Neural cell (in vitro differentiated cells): ENCODE measurements around the gene CD151. TPM values are rescaled to one million over a fixed set of nuclear protein-coding genes. Genes with fewer than 3 reads are reported as not detected.
A peak's percentile ranks its signal among the peaks of the same experiment; 100 is the strongest.

Source experiments
- H2AFZ ChIP-seq: fragments of 200-600, 300-800 bp; sonication (generic), shearing (Covaris generic); 2 replicates; pipeline ENCODE4 v1.6.0; 2014; ENCODE audit warnings: low read depth, mild to moderate bottlenecking, antibody characterized with exemption, low read length, moderate library complexity
- H3F3A ChIP-seq: fragments of 200-600 bp; shearing (Covaris generic); 2 replicates; pipeline ENCODE4 v1.6.1; 2016; ENCODE audit warnings: mild to moderate bottlenecking, moderate library complexity, mixed read lengths, antibody characterized with exemption, low read length; ENCODE audit not compliant: insufficient read depth, poor library complexity, severe bottlenecking
- H3K27ac ChIP-seq: fragments of 200-600, 300-800 bp; sonication (generic), shearing (Covaris generic); 2 replicates; pipeline ENCODE4 v1.5.1; 2014; ENCODE audit warnings: mild to moderate bottlenecking, low read length, moderate library complexity
- H3K27me3 ChIP-seq: fragments of 300-800, 200-600 bp; sonication (generic), shearing (Covaris generic); 2 replicates; pipeline ENCODE4 v1.6.0; 2014; ENCODE audit warnings: mild to moderate bottlenecking, low read depth, low read length, moderate library complexity; ENCODE audit not compliant: insufficient read depth
- H3K36me3 ChIP-seq: fragments of 300-800, 200-600 bp; sonication (generic), shearing (Covaris generic); 2 replicates; pipeline ENCODE4 v1.5.1; 2014; ENCODE audit warnings: mild to moderate bottlenecking, antibody characterized with exemption, low read length, moderate library complexity; ENCODE audit not compliant: insufficient read depth
- H3K4me2 ChIP-seq: fragments of 300-800, 200-600 bp; sonication (generic), shearing (Covaris generic); 2 replicates; pipeline ENCODE4 v1.6.0; 2014; ENCODE audit warnings: mild to moderate bottlenecking, low read length
- H3K4me3 ChIP-seq: fragments of 300-800, 200-600 bp; sonication (generic), shearing (Covaris generic); 2 replicates; pipeline ENCODE4 v1.5.1; 2014; ENCODE audit warnings: mild to moderate bottlenecking, low read length, moderate library complexity
- H3K79me2 ChIP-seq: fragments of 200-600 bp; shearing (Covaris generic); replicated peaks from 2 replicates; pipeline ENCODE4 v1.6.0; 2014; ENCODE audit warnings: mild to moderate bottlenecking, low read length, moderate library complexity; ENCODE audit not compliant: insufficient read depth
- H3K9ac ChIP-seq: fragments of 300-800, 200-600 bp; sonication (generic), shearing (Covaris generic); 2 replicates; pipeline ENCODE4 v1.6.1; 2016; ENCODE audit warnings: mild to moderate bottlenecking, low read length, mixed read lengths
- H3K9me2 ChIP-seq: fragments of 200-600 bp; shearing (Covaris generic); 2 replicates; pipeline ENCODE4 v1.6.1; 2016; ENCODE audit warnings: mild to moderate bottlenecking, low read length, mixed read lengths; ENCODE audit not compliant: insufficient read depth
- H3K9me3 ChIP-seq: fragments of 200-600, 300-800 bp; sonication (generic), shearing (Covaris generic); 2 replicates; pipeline ENCODE4 v1.6.1; 2016; ENCODE audit warnings: mild to moderate bottlenecking, mixed run types, low read length, moderate library complexity, mixed read lengths
- H4K20me1 ChIP-seq: fragments of 200-600 bp; shearing (Covaris generic); 2 replicates; pipeline ENCODE4 v1.6.1; 2016; ENCODE audit warnings: mild to moderate bottlenecking, mixed run types; ENCODE audit not compliant: insufficient read depth
- CTCF ChIP-seq: fragments of 450-650 bp; IDR thresholded peaks from 2 replicates; pipeline ENCODE4 v1.5.1; 2014; ENCODE audit warnings: antibody characterized with exemption, mild to moderate bottlenecking, moderate library complexity; ENCODE audit not compliant: poor library complexity, severe bottlenecking
- EP300 ChIP-seq: fragments of 450-650 bp; conservative IDR thresholded peaks from 2 replicates; pipeline ENCODE4 v1.6.1; 2014; ENCODE audit warnings: antibody characterized with exemption, mild to moderate bottlenecking, moderate library complexity; ENCODE audit not compliant: poor library complexity, severe bottlenecking
- POLR2AphosphoS5 ChIP-seq: IDR thresholded peaks from 2 replicates; pipeline ENCODE4 v1.6.1; 2012
- RAD21 ChIP-seq: fragments of 450-650 bp; conservative IDR thresholded peaks from 2 replicates; pipeline ENCODE4 v1.6.1; 2014; ENCODE audit warnings: antibody characterized with exemption, mild to moderate bottlenecking, moderate library complexity
- REST ChIP-seq: IDR thresholded peaks from 2 replicates; pipeline ENCODE4 v1.6.1; 2012; ENCODE audit warnings: borderline replicate concordance
- SMC3 ChIP-seq: fragments of 450-650 bp; conservative IDR thresholded peaks from 2 replicates; pipeline ENCODE4 v1.6.1; 2014; ENCODE audit warnings: antibody characterized with exemption, mild to moderate bottlenecking, moderate library complexity; ENCODE audit not compliant: poor library complexity
- polyA minus RNA-seq: library from RNA; depleted of rRNA, polyadenylated mRNA; stranded (reverse); fragments of >200 nt; gene quantifications from 2 replicates; pipeline ENCODE4 v1.2.3, GENCODE V29; 2014
- polyA plus RNA-seq: library from polyadenylated mRNA; depleted of rRNA; stranded (reverse); fragments of >200 nt; gene quantifications from 2 replicates; pipeline ENCODE4 v1.2.3, GENCODE V29; 2014

CD151 gene
- 70.8 and 80.1 TPM in 2 replicates for polyA plus RNA-seq
- polyA minus RNA-seq: 39.7 and 39.8 TPM in 2 replicates

- Histone ChIP-seq H3K9ac (peak within 1 kb of the TSS; percentile 75), H3K27ac (peak within 1 kb of the TSS; percentile 34), H3K9me2 (no peaks in the 10 kb centered on the region), H3K9me3 (no peaks in the 10 kb centered on the region), H3K36me3 (no peaks in the 10 kb centered on the region), H3K27me3 (peaks cover 28% of the 10 kb centered on the region), H3K4me3 (peak within 1 kb of the TSS; percentile 81), H3K79me2 (no peaks in the 10 kb centered on the region), H3K4me2 (peak within 1 kb of the TSS; percentile 59), H3F3A (no peaks in the 10 kb centered on the region), H4K20me1 (no peaks in the 10 kb centered on the region), H2AFZ (no peak within 1 kb of the TSS)
- TF ChIP-seq CTCF: no peak
- TF ChIP-seq EP300: no peak
- TF ChIP-seq REST: no peak
- peak; percentile 34 for TF ChIP-seq POLR2AphosphoS5
Observed at GRCh38 chr11:832529-833113, at the start of gene CD151. CD151 (plus strand) TSS chr11:832952; CDS start chr11:836070, 3,118 bp downstream.

GRCh38 chr11:783581-784015, 49.2 kb upstream of the CD151 start:
- no peaks in the 10 kb centered on the region for H4K20me1 ChIP-seq
- no peaks in the 10 kb centered on the region for H3K27me3 ChIP-seq
- TF ChIP-seq POLR2AphosphoS5 (no peak), CTCF (peak; percentile 79), RAD21 (peak; percentile 65), SMC3 (peak; percentile 69)
- no peaks in the 10 kb centered on the region for H3F3A ChIP-seq
- H3K9me3 ChIP-seq: no peaks in the 10 kb centered on the region
- H3K9ac ChIP-seq: peak overlapping the region; percentile 36
- H2AFZ ChIP-seq: no peak overlapping the region
- peaks cover 1% of the 10 kb centered on the region for H3K79me2 ChIP-seq
- no peak overlapping the region for H3K4me3 ChIP-seq
- no peaks in the 10 kb centered on the region for H3K36me3 ChIP-seq
- no peaks in the 10 kb centered on the region for H3K9me2 ChIP-seq
- H3K27ac ChIP-seq: peak overlapping the region; percentile 35
- H3K4me2 ChIP-seq: no peak overlapping the region
